AG08396 (cell line): ENCODE data around the gene RTP2.
A peak's percentile ranks its signal among the peaks of the same experiment; 100 is the strongest.

Experiments used
- DNase-seq: peaks from one replicate; pipeline ENCODE4 v3.0.0; 2012; ENCODE audit warnings: low spot score, mixed read lengths

Gene RTP2, protein sequence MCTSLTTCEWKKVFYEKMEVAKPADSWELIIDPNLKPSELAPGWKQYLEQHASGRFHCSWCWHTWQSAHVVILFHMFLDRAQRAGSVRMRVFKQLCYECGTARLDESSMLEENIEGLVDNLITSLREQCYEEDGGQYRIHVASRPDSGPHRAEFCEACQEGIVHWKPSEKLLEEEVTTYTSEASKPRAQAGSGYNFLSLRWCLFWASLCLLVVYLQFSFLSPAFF

DNA sequence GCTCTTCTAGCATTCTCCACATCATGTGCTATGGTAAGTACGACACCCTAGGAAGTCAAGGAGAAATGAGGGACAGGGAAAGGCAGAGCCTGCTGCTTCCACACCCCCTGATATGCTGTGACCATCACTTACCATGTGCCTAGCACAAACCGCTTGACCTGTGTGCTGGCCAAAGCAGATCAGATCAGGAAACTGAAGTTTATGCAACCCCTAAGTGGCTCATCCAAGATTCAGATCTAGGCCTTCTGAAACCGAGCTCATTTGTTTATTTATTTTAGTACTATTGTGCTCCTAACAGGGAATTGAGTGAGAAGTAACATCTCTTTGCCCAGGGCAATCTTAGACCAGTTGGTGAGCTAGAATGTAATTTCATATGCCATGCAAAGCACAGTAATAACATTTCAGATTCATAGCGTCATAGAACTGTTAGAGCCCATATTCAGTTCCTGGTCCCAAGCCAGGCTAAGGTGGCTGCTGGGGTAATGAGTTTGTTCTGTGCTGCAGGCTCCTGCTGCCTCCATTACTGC lies at the start of gene RTP2:
RTP2 (minus strand) TSS at position 51 of the 527 bp plus-strand sequence. CDS start 429 bp downstream, outside the sequence.
- no peak for DNase-seq

DNA sequence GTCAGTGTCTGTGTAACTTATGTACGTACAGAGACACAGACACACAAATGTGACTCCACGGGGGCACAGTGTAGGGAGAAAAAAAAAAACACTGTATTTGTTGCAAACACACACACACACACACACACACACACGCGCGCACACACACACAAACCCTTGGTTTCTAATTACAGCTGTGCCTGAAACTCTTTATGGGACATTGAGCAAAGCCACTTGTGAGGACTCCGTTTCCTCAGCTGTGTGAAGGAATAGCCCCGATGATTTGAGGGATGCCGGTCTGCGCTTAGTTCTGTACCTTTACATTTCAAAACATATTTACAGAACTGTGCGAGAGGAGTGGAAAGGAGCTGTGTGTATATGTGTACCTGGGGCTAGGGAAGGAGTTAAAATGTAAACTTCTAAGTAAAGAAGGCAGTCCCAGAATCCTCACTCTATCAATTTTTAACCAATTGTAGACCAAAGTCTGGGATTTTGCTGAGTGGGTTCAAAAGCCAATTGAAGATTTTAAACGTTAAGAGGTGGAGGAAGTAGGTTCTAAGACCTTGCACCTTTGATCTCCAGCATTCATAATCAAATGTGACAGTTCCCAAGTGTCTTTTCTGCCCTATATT lies 48.3 kb upstream of the RTP2 start:
- DNase-seq, result no peak

DNA sequence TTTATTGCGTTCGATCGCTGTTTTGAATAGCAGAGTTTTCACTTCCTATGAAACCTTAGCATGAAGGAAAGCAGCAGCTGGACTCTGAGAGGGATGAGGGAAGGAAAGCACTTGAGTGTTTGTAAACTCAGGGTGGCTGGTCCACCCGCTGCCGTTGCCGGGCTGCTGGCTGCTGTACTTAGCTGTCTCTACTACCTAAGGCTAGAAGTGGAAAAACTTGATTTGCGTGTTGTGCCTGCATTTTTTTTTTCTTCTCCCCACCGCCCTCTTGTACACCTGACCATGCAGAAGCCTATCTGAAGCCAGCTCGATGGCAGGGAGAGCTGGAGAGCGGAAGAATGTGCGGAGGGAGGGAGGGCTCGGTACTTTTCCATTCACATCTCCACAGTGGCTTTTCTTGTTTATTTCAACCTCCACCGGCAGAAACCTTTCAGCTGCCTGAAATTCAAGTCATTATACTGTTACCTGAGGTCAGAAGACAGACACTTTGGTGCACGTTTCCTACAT lies 47.7 kb upstream of the RTP2 start:
- DNase-seq, result peak; percentile 35

DNA sequence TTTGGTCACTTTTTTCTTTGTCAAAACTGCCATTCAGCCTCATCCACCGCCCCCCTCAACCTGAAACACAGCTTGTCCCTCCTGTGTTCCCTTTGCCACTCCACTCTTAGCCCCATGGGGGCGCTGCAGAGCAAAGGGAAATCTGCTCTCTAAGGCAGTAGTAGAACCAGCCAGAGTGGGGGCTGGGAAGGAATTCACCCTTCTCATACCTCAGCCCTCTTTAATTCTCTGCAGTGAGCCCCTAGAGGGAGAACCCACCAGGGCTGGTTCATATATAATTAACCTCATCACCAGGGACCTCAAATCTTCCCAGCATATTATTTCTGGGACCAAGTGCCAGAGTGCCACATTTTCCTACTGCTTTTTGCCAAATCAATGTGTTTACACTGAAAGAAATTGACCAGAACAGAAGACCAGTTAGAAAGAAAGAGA lies 45.7 kb upstream of the RTP2 start:
- DNase-seq, result peak; percentile 70

DNA sequence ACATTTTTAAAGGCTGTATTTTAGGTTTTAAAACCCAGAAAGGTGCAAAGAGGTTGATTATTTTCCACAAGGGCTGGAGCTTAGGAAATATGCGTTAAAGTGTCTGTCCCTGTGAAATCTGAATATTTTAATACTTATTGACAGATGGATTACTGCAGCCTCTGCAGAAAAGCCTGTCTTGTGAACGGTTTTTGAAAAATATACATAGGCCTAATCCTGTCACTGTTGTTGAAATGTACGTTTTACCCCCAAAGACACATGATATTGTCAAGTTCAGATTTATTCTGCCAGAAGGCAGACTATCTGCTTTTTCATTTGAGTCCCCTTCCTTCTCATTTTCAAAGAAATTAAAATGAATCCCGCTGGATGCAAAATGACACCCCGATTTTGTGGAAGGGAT lies 45.1 kb upstream of the RTP2 start:
- no peak for DNase-seq

DNA sequence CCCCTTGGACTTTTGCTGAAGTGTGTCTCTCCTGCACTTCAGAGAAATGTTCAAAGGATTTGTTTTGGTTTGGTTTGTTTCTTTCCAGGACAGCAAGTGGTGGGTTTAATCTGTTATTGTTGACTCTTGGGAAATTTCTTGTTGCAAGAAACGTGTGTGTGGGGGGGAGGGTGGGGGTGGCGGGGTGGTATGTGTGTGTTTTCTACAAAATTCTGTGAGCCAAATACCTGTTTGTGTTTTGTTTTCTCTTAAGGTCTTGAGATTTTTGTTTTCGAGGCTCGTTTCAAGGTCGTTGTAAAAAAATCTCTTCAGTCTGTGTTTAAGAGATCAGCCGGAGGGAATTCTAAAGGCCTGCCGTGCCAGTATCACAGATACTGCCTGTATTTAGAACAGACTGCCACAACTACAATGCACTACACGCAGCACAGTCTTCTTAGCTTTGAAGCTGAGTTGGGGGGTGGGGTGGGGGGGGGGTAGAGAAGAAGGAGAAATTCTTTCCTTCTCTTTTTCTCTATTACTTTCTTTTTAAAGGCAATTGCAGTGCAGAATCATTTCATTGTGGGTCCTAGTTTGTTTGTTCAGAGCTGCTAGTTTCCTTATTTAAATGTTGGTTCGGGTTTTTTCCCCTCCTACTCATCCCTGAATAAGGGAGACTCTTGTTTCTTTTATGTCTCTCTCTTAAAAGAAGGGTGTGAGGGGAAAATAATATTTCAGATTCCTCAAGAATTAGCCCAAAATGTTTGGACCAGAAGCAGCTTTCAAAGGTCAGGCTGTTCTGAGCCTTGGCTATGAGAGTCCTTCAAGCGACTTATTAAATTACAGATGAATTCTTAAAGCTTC lies 44.3 kb upstream of the RTP2 start:
- no peak for DNase-seq

DNA sequence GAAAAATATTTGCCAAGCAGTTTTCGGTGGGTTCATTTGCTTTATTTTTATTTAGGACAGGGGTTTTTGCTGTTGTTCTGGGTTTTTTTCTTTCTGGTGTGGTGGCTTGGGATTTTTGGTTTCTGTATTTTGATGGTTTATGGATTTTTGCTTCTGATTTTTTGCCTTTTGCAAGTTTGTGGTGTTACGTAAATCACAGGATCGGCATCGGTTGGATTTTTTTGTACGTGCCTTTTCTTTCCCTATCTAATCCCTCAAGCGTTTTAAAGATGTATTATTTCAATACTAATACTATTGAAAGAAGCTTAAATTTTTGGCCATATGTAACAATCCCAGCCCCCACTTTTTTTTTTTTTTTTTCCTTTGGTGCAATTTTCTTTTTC lies 43.7 kb upstream of the RTP2 start:
- no peak for DNase-seq

DNA sequence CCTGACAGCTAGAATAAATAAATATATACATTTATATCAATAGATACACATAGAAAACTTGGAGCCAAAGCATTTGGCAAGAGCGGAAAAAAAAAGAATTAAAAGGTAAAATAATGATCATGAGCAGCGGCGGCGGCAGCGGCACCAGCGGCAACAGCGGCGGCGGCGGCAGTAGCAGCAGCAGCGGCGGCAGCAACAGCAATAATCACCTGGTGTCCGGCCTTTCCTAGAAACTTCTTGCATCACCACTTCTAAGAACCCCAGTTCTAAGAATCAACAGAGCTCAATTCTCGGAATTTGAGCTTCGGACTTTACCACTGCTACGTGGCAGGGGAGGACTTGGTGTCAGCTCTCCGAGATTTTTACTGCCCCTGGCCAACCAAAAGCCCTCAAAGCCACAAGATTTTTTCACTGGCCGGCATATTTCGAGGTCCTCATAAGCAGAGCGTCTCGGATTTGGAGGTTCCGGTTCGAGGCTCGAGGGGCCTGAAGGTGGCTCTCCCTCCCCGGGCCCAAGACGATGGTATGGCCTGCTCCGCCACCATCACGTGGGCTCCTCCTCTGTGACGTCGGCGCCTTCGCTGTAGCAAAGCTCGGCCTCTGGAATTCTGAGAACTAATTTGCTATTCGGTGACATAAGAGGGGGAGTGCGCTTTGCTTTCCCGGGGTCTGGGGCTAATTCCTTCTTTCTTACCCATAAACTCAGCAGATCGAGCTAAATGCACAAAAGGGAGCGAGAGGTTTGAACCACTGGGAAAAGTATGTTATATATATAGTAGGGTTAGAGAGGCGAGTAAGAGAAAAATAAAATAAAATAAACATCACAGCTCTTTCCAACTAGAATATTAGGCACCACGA lies 43.1 kb upstream of the RTP2 start, which contains the start of gene BCL6:
BCL6 (minus strand) TSS at position 268 of the 858 bp plus-strand sequence. CDS start 11,775 bp downstream, outside the sequence.
- peak; percentile 90 for DNase-seq

DNA sequence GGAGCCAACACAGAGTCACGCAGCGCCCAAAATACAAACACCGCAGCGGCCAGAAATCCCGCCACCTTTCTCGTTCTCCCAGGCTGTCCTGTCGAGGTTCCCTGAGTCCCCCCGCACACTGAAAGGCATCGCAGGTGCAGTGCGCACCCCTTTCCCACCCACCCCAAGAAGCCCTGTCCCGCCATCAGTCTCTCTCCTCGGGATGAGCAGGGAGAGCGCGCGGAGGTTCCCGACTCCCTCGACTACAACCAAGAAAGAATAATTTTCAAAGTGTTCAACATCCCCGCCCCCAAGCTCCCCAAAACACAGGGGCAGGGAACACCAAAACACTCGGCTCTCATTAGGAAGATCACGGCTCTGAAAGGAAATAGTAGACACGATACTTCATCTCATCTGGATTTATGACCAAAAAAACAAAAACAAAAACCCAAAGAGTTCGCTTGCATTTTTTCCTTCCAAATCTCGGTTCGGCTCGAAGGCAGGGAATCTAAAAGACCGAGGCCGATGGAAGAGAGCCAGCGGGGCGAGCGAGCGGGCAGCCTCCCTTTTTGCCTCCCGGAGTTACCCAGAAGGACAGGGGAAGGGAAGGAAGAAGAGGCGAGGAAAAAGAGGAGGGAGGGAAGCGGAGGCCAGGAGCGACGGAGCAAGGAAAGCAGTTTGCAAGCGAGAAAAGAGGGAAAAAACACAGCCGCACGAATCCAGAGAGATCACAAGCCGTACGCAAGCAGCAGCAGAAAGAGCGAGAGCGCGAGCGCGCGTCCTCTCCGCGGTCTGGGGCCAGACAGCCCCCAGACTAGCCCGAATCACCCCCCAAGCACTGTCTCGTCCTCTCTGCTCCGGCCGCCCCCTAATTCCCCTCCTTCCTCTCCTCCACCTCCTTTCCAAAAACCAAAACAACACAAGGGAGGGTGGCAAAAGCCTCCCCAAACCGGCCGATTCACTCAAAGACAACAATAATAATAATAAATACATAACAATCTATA lies 42.1 kb upstream of the RTP2 start:
- peak; percentile 31 for DNase-seq

DNA sequence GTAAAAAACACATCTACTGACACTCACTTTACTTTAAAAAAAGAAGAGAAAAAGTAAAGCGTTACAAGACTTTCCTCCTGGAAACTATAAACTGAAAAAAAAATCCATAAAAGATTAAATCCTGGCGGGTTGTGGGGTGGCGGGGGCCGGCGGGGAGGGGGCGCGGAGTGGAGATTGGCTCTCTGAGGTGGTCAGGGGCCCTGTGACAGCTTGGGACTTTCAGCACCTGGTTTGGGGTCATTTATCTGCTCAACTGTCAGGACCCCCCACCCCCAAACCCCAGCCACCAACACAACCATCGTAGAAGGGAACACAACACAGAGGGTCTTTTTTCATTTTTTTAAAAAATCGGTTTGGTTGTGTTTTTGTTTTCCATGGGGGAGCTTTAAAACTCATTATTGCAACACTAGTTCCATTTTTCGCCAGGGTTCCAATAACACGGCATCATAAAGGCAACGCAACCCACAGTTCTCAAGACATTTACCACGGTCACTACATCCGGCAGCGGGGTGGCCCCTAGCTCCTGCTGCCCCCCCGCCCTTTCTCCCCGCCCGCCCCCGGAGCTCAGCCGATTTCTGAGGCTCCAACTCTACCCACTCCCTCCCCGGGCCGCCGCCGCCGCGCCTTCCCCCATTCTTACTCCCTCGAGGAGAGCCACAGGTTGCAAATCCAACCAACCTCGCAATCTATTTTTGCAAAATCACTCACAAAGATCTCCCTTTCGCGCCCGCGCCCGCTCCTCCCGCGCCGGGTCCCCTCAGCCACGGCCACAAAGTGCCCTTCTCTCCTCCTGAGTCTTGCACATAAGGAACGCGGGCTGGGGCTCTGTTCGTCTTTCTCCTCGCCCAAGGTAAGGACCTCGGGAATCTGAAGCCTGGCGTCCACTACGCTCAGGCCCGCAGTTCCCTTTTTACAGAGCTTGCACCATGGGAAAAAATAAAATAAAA lies 41.1 kb upstream of the RTP2 start:
- peak; percentile 43 for DNase-seq

DNA sequence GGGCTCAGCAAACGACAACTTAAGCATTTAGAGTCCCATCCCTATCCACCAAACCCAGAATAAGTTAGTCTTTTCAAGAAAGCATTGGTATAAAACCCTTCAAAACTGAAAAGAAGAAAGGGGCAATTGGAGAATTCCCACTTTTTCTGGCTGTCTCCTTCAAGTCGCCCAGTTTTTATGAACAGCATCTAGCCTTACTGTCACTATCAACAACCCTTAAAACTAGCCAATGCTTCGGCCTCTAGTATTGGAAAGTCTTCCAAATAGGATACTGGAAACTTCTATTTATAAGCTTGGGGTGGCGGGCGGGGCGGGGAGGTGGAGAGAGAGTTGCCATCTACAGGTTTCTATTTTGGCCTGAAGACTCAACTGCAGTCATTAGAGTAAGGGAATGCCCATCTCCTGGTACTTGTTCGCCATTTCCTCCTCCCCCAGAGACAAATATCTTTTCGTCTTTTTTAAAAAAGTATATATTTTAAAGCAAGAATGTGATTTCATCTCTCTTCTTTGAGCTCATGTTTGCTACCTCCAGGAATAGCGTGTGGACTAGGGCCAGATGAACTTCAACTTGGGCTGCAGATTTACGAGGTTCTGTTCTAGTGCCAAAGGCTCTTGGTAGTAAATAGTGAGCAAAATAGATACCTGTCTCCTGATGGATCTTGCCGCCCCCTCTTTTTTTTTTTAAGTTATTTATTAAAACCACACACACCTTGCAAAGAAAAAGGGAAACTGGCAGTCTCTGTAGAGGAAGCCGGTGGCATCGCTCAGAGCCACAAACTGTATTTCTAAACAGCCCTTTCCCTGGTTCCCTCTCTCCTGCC lies 40.2 kb upstream of the RTP2 start:
- no peak for DNase-seq

DNA sequence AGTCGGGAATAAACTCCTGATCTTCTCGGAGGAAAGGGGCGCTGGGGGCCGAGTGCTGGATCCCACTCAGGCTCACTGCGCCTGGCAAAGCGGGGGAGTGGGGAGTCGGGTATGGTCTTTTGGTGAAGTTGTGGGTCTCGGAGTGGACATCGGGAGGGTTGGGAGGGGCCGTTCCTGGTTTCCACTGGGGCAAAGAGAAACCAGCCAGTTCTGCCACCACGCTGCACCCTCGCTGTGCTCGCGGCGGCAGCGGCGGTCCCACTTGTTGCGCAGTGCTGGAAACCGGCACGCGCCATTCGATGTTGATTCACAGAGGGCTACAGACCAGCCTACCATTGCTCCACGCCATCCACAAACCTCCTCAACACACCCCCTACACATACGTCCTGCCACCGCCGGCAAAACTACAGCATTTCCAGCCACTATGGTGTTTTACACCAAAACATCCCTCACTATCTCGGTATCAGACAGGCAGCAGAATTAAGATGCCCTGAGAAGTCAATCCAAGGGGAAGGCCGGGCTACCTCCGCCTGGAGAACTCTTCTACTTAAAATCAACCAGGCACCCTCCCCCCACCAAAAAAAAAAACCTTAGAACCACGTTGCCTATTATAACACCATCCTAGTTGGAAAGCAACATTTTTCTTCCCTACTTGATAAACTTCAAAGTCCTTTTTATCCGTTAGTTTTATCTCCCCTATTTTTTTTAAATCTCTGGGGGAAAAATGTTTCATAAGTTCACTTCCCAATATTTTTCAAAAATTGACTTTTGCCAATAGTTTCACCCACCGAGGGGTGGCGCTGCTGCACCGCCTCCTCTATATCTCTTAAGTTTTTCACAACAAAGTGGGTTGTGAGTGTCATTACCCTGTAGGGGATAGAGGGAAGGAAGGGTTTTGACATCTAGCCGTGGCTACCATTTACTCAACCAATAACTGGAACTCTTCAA lies 39.3 kb upstream of the RTP2 start:
- DNase-seq, result peak; percentile 63

DNA sequence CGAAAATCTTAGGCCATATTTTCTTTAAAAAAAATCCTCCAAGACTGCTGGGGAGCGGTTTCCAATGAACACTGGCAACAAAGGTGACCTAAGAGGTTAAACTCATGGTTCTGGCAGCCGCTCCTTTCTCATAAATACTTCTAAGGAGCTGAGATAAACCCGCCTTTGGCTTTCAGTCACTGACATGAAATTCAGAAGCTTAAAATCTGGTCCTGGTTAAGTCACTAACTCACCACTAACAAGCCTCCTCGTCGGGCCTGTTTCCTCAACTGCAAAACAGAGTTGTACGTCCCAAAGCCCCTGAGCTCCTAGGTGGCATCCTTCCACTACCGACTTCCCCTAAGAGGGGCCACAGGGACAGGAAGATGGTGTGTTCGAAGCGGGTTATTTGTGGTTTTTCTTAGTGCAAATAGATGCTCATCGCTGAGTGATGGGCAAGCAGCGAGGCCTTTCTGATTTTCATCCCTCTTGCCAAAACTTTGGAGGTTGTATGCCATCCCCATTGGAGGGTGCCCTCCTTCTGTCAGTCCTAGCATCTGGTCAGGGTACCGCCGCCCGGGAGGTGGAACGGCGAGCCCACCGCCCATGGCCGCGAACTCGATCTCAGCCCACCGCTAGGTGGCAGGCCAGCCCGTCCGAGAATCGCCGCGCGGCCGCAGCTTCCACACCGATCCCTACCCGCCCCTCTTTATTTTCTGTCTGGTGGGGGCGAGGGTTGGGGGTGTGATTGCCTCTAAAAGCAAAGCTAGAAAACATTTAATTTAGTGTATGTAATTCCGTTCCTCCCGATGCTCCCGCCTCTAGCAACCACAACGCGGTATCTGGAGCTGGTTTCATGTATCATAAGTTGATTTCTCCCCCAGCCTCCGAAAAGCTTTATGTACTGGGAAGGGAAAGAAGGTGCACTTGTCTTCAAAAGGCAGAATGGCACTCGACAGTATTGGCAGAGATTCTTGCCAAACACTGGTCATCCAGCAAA lies 38.4 kb upstream of the RTP2 start:
- DNase-seq, result peak; percentile 64

DNA sequence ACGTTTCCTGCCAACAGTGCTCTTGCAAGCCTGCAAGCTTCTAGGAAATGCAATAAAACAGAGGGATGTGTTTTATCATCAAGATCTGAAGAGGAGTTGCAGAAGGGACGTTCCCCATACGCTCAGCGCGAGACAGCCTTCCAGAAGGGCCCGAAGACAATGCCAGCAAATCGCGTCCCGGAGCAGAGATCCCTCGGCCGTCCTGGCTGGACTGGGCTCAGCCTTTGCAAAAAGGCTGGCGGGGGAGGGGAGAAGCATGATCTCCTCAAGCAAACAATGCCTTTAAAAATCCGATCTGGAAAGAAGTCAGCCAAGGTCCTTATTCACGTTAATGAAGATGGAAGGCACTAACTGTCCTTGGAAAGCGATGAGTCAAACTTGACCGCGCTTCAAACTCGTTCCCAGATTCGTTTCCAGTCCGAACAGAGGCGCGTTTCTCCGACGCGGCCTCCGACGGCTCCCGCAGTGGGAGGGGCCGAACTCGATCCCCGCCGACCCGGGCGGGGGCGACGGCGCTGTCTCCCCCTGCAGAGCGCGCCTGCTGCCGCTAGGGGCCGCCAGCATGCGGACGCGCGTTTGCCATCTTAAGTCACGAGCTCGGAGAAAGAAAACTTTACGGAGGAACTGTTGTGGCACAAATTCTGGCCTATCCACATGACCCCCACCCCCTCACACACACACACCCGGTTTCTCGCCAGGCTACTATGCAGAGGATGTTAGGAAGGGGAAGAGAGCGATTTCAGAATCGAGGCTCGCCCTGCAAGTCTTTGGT lies 37.4 kb upstream of the RTP2 start:
- DNase-seq, result peak; percentile 76

DNA sequence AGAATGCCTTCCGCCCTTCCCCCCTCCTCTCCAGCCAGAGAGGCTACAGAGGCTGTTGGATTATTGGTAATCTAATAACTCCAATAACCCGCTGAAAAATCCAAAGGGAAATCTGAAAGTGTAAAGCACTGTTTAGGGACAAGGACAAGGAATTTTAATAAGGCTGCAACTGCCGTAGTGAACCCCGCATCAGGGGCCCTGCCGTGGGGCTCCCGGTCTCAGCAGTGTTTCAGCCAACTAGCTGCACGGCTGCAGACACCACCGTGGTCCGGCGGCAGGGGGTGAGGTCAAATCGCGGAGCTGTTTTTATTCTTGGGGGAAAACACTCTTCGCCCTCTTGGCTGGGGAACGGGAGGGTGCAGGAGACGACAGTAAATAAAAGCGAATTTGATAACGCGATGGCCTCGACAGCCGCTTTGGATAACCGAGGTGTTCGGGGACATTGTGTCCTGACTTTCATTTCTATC lies 36.8 kb upstream of the RTP2 start:
- DNase-seq, result peak; percentile 39
